Dedifferentiated amniotic fluid mesenchymal stem cell (primary cell): ENCODE results near the gene ILRUN.
"Not testable (repeated sequence)": the region's sequence is repeated elsewhere in the genome, so short reads cannot be mapped to it uniquely, and the experiment has no call there.

Experiments
- DNase-seq: peaks from one replicate; pipeline ENCODE4 v3.0.0-alpha.2; 2016; ENCODE audit errors: extremely low spot score

The ILRUN gene

DNA sequence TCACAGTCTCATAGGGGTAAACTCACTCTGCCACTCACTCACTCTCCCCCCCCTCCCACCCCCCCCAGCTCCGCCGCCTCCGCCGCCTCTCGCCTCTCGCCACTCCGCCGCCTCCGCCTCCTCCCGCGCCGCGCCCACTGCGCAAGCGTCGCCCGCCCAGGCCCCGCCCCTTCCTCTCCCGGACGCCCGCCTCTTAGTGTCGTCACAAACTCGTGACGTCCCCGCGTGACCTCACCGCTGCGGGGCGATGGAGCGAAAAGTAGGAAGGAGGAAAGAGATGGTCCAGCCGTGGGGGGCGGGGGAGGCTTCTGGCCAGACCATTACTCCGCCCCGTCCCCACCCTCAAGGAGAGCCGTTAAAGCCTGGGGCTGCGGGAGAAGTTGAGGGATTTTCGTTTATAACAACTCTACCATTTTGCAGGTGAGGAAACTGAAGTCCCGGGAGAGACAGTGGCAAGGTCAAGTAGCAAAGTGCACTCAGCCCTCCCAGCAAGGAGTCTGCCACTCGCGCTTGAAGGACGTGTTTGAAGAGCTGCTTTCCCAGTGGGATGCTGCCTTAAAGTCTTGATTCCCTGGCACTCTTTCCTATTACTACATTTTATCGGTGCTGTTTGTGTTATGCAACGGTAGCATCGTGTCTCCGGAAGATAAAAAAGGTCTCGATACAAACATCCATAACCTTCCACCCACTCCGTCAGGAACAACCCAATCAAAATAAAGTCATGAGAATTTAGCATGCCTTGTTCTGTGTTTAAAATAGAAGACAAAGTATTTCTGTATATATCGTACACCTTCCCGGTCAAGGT is at the start of gene ILRUN:
Gene ILRUN (minus strand): TSS at position 29 of the 805 bp plus-strand sequence. CDS start 164 bp downstream, outside the sequence.
- DNase-seq: peak; percentile 95

DNA sequence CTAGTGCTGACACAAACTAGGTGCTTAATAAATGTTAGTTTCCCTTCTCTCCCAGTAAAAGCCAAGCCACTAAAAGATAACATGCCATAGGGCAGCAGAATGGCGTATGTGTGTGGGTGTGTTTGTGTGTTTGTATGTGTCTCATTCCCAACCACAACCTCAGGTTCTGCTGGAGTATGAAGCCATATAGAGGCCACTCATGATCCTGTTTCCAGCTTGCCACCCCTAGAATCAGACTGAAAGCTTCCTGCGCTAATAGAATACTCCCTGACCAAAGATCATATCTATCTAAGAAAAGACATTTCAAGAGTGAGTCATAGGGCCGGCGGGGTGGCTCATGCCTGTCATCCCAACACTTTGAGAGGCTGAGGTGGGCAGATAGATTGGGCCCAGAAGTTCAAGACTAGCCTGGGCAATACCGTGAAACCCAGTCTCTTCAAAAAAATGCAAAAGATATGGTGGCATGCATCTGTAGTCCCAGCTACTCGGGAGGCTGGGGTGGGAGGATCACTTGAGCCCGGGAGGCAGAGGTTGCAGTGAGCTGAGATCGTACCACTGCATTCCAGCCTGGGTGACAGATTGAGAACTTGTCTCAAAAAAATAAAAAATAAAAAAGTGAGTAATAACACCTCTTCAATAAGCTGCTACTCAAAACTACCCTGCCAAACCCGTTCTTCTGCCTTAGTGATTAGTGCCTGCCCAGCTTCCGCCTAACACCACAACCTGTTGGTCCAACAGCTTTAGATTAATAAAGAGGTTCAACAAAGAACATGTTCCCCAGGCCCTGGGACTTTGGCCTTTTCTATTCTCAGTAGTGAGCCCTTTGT is 48.9 kb upstream of the ILRUN start:
- DNase-seq: no peak

- not testable (repeated sequence) for DNase-seq
These were observed 47.7 kb upstream of the ILRUN start for GRCh38 chr6:34744294-34744647.

DNA sequence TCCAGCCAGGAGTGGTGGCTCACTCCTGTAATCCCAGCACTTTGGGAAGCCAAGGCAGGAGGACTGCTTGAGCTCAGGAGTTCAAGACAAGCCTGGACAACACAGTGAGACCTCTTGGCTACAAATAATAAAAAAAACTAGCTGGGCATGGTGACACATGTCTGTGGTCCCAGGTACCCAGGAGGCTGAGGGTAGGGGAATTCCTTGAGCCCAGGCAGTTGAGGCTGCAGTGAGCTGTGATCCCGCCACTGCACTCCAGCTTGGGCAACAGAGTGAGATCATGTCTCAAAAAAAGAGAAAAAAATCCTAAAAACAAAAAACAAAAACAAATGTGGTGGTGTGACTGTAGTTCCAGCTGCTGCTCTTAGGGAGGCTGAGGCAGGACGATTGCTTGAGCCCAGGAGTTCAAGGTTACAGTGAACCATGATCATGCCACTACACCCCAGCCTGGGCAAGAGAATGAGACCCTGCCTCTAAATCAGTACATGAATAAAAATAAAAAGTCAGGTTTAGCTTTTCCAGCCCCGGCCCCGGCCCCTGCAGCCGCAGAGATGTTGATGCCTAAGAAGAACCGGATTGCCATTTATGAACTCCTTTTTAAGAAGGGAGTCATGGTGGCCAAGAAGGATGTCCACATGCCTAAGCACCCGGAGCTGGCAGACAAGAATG is 47.2 kb upstream of the ILRUN start:
- no peak for DNase-seq

- DNase-seq: no peak
These were observed 45.5 kb upstream of the ILRUN start for GRCh38 chr6:34742094-34742493.

- DNase-seq: no peak
These were observed 40.3 kb upstream of the ILRUN start for GRCh38 chr6:34736823-34737222.

DNA sequence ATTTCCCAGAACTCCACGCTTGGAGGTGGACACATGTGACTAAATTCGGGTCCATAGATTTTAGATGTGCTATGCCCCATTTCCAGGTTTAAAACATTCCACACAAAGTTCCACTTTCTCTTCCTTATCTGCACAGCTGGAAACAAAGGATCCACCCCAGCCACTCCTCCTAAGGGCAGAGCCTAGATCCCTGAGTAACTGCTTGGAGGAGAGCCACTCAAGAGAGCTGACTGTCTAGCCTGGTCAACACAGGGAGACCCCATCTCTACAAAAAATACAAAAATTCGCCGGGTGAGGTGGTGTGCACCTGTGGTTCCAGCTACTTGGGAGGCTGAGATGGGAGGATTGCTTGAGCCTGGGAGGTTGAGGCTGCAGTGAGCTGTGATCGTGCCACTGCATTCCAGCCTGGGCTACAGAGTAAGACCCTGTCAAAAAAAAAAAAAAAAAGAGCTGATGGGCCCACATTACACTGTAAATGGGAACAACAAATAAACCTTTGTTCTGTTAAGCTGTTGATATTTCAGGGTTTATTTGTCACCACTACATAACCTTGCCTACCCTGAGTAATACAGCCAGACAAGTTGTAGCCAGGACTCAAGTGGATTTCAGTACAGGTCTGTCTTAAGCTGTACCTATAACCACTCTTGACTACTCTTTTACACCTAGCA is 35.0 kb upstream of the ILRUN start:
- DNase-seq: no peak

DNA sequence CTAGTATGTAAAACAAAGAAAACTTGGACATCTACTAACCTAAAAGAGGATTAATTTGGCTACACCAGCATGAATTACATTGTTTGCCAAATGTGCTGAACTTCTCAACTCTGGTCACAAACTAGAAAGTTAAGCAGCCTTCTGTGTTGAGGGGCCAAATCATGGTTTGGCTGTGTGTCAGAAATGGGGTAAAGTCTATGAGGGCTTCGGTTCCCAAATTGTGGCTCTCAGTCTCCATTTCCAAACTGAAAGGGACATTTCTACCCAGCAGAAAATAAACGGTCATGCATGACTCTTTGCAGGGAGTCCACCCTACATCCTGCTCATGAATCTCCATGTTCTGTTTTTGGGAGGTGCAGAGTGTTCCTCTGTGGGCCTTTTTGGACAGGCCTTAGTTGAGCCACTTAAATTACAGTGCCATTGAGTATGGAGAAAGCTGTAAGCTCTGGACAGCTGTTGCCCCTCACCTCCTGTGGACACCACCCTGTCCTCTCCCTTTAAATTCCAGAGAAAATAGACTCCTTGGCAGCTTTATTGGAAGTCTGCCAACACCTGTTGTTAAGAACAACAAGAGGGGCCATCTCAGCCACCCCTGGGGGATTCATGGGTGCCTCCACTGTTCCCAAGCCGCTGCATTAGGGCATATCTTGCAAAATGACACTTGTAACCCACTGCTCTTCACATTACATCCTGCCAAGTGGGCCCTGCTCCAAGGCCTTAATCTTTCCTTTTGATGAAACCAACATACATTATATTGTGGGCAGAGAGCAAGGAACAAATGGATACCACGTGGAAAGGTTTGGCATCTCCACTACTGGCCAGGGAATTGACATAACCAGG is 33.3 kb upstream of the ILRUN start:
- DNase-seq: no peak

- no peak for DNase-seq
These were observed 29.5 kb upstream of the ILRUN start for GRCh38 chr6:34726055-34726454.

DNA sequence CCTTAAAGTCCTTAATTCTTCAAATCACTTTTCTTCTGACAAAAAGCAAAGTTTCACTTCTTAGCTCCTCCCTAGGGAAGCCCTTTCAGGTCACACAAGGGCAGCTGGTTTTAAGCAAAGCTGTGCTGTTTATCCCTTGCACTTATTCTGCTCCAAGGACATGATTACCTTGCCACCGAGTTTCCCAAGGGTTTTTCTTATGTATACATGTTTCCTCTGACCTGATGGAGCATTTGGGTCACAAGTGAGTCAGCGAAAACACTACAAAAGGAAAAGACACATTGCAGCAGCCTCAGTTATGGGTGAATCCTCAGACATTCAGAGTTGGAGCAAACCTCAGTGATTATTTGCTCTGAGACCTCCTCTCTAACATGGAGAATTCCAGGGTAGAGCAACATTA is 26.6 kb upstream of the ILRUN start:
- DNase-seq: no peak

GRCh38 chr6:34722451-34722850 is 25.9 kb upstream of the ILRUN start:
- no peak for DNase-seq

DNA sequence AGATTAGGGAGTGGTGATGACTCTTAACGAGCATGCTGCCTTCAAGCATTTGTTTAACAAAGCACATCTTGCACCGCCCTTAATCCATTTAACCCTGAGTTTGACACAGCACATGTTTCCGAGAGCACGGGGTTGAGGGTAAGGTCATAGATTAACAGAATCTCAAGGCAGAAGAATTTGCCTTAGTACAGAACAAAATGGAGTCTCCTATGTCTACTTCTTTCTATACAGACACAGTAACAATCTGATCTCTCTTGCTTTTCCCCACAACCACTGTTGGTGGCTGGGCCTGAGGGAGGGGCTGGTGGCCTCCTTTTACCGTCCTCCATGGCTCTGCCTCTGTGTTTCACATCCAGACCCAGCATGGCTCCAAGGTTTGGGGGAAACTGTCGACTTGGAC is 23.6 kb upstream of the ILRUN start:
- not testable (repeated sequence) for DNase-seq

GRCh38 chr6:34719646-34720045 is 23.1 kb upstream of the ILRUN start:
- DNase-seq: not testable (repeated sequence)

GRCh38 chr6:34718976-34719375 is 22.4 kb upstream of the ILRUN start:
- no peak for DNase-seq

GRCh38 chr6:34717466-34717865 is 20.9 kb upstream of the ILRUN start:
- no peak for DNase-seq

DNA sequence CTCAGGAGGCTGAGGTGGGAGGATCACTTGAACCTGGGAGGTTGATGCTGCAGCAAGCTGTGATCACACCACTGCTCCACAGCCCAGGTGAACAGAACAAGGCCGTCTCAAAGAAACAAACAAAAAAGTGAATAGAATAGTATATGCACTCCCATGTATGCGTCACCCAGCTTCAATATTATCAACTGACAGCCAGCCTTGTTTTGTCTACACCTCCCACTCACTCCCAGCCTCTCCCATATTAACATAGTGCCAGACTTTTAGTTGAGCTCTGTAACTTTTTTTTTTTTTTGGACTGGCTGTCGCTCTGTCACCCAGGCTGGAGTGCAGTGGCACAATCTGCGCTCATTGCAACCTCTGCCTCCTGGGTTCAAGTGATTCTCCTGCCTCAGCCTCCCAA is 18.1 kb upstream of the ILRUN start:
- DNase-seq: no peak

GRCh38 chr6:34712881-34713280 is 16.3 kb upstream of the ILRUN start:
- not testable (repeated sequence) for DNase-seq

- peak; percentile 44 for DNase-seq
These were observed 12.8 kb upstream of the ILRUN start for GRCh38 chr6:34709386-34709785.

DNA sequence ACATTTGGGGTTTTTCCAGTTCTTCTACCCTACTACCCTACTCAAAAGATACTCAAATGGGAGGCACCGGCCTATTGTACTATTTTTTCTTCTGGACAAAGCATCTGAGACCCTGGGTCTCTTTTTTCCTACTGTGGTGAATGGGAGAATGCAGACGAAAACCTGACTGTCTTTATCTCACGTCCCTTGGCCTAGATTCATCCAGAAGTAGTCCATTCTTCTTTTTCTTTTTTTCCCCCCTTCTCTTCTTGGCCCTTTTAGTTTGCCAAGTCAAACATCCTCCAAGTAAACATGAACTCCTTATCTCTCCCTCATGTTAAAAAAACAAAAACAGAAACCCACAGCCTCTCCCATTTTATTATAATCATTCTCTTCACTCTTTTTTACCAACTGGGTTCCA is 8.7 kb upstream of the ILRUN start:
- no peak for DNase-seq

DNA sequence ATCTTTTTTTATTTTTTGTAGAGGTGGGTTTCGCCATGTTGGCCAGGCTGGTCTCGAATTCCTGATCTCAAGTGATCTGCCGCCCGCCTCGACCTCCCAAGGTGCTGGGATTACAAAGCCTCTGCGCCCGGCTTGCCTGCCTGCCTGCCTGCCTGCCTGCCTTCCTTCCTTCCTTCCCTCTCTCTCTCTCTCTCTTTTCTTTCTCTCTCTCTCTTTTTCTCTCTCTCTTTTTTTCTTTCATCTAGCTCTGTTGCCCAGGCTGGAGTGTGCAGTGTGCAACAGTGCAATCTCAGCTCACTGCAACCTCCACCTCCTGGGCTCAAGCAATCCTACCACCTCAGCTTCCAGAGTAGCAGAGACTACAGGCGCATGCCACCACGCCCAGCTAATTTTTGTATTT is 4.6 kb upstream of the ILRUN start:
- DNase-seq: no peak
